Gastrocnemius medialis (tissue), 4 donors: ENCODE measurements around the gene SESTD1. TPM values are rescaled to one million over a fixed set of nuclear protein-coding genes. Genes with fewer than 3 reads are reported as not detected.
"Not testable (repeated sequence)": the region's sequence is repeated elsewhere in the genome, so short reads cannot be mapped to it uniquely, and the experiment has no call there.

Experiments
- ATAC-seq, 2 donors: fragments of 150-250 bp; one replicate each; pipeline ENCODE4 v1.9.1; 2016
- DNase-seq, 2 donors: peaks; one replicate each; pipeline ENCODE4 v3.0.0-alpha.2; 2019
- H3K27ac ChIP-seq, 4 donors: fragments of 200-600 bp; sonication (generic); 1 replicate in 1 of 4; 2 replicates in 3 of 4; pipeline ENCODE4 v1.5.1; 2016 to 2018; ENCODE audit warnings: mild to moderate bottlenecking in 2 of 4, moderate library complexity in 1 of 4
- H3K27me3 ChIP-seq, 3 donors: fragments of 200-600 bp; sonication (generic) in 2 of 3; 1 replicate in 1 of 3; 2 replicates in 2 of 3; pipeline versions ENCODE4 v1.5.1 to v1.6.0; 2016 to 2019; ENCODE audit warnings: mild to moderate bottlenecking in 1 of 3, moderate library complexity in 1 of 3
- H3K36me3 ChIP-seq, 2 donors: fragments of 200-600 bp; sonication (generic) in 1 of 2; one replicate each; pipeline ENCODE4 v1.5.1; 2017 to 2018
- H3K4me1 ChIP-seq, 2 donors: fragments of 200-600 bp; sonication (generic) in 1 of 2; one replicate each; pipeline ENCODE4 v1.5.1; 2016 to 2017; ENCODE audit warnings: mild to moderate bottlenecking in 2 of 2
- H3K4me3 ChIP-seq, 4 donors: fragments of 200-600 bp; sonication (generic) in 3 of 4; 1 replicate in 1 of 4; 2 replicates in 3 of 4; pipeline ENCODE4 v1.5.1; 2016 to 2019; ENCODE audit warnings: mild to moderate bottlenecking in 2 of 4
- H3K9me3 ChIP-seq, 3 donors: fragments of 200-600 bp; sonication (generic) in 2 of 3; 1 replicate in 1 of 3; 2 replicates in 2 of 3; pipeline ENCODE4 v1.5.1; 2016 to 2019
- POLR2A ChIP-seq, 2 donors: fragments of 450-650 bp; IDR thresholded peaks; one replicate each; pipeline ENCODE4 v1.6.1; 2017; ENCODE audit warnings: antibody characterized with exemption in 2 of 2, mild to moderate bottlenecking in 2 of 2, moderate library complexity in 2 of 2
- in situ Hi-C, 4 donors: fragments of 200-750 bp; cut with MboI; loops; one replicate each; pipeline versions ENCODE4 v1.15.0 to v1.8.0; 2017; ENCODE audit warnings: low sequenced_read_pairs in 4 of 4
- intact Hi-C: fragments of 100-400 bp; cut with DNase I; formaldehyde crosslinking; loops from one replicate; pipeline ENCODE4 v1.15.1; 2023; ENCODE audit warnings: low total_unique reads
- total RNA-seq, 4 donors: library from RNA; depleted of rRNA; stranded (reverse); fragments of >200 nt; gene quantifications; one replicate each; pipeline versions ENCODE4 v1.1.0 to v1.2.3, GENCODE V29; 2016
- TF ChIP-seq, protein P1 (sequence below), 5 experiments: fragments of 450-650 bp in 3 of 5; fragments of 200-600 bp in 2 of 5; sonication (generic) in 2 of 5; IDR thresholded peaks in 4 of 5; conservative IDR thresholded peaks in 1 of 5; 1 replicate in 4 of 5; 2 replicates in 1 of 5; pipeline ENCODE4 v1.5.1; 2016 to 2019; ENCODE audit warnings: antibody characterized with exemption in 5 of 5, mild to moderate bottlenecking in 3 of 5, moderate library complexity in 3 of 5

Gene SESTD1
- total RNA-seq, 4 donors from 2014 or later: 4.1 to 11.0 (median 8.6) TPM

DNA sequence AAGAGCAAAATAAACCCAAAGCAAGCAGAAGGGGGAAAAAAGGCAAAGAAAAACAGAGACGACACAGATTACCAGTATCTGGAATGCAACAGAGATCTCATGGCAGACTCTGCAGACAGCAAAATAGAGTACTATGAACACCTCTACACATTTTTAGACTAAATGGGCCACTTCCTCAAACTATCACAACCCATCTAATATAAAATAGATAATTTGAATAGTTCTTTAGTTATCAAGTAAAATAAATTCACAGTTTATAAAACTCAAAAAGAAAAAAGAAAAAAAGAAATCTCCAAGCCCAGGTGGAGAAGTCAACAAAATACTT lies 16.6 kb downstream of the SESTD1 start:
- H3K27me3 ChIP-seq: no peaks in the 10 kb centered on the region
- H3K4me3 ChIP-seq: no peak overlapping the region
- no peak overlapping the region for H3K27ac ChIP-seq
- DNase-seq (no peak), ATAC-seq (no peak)
- TF ChIP-seq, protein P1, sequence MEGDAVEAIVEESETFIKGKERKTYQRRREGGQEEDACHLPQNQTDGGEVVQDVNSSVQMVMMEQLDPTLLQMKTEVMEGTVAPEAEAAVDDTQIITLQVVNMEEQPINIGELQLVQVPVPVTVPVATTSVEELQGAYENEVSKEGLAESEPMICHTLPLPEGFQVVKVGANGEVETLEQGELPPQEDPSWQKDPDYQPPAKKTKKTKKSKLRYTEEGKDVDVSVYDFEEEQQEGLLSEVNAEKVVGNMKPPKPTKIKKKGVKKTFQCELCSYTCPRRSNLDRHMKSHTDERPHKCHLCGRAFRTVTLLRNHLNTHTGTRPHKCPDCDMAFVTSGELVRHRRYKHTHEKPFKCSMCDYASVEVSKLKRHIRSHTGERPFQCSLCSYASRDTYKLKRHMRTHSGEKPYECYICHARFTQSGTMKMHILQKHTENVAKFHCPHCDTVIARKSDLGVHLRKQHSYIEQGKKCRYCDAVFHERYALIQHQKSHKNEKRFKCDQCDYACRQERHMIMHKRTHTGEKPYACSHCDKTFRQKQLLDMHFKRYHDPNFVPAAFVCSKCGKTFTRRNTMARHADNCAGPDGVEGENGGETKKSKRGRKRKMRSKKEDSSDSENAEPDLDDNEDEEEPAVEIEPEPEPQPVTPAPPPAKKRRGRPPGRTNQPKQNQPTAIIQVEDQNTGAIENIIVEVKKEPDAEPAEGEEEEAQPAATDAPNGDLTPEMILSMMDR (IDR thresholded peaks at IDR 0.05 in 4 of 5, conservative IDR thresholded peaks at IDR 0.05 in 1 of 5): no peak
- no peak for TF ChIP-seq POLR2A (IDR thresholded peaks at IDR 0.05)
- no peaks in the 10 kb centered on the region for H3K9me3 ChIP-seq
- in situ Hi-C loops: loop anchor here in 1 of 4 donors (25.0 kb wide), 1 partner anchor 514 kb away; no protein-coding TSS in a partner anchor
- peaks cover 3 to 9% of the 10 kb centered on the region in 2 donors for H3K4me1 ChIP-seq
- H3K36me3 ChIP-seq: no peaks in the 10 kb centered on the region
- intact Hi-C loops: no loop called here

DNA sequence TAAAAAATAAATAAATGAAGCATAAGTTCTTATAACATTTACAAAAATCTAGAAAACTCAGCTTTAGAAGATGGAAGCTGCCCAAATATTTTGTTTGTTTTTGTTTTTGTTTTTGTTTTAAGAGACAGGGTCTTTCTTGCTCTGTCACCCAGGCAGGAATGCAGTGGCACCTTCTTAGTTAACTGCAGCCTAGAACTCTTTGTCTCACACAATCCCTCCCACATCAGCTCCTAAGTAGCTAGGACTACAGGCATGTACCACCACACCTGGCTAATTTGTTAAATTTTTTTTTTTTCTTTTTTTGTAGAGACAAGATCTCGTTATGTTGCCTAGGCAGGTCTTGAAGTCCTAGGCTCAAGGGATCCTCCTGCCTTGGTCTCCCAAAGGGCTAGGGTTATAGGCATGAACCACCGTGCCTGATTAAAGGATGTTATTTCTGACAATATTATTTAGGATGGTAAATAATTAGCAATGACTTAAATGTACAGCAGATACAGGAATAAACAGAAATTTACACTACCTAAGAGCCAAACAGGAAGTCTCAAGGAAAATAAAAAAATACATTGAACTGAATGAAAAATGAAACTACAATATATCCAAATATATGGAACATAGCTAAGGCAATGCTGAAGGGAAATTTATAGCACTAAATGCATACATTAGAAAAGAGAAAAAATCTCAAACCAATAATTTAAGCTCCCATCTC lies 17.2 kb downstream of the SESTD1 start:
- no peak for DNase-seq
- in situ Hi-C loops: loop anchor here in 1 of 4 donors (25.0 kb wide), 1 partner anchor 515 kb away; no protein-coding TSS in a partner anchor
- H3K4me1 ChIP-seq: peaks cover 0 to 5% of the 10 kb centered on the region in 2 donors
- intact Hi-C loops: no loop called here
- no peaks in the 10 kb centered on the region for H3K27me3 ChIP-seq
- no peak overlapping the region for H3K27ac ChIP-seq
- no peak for ATAC-seq
- H3K9me3 ChIP-seq: no peaks in the 10 kb centered on the region
- TF ChIP-seq, protein P1 (IDR thresholded peaks at IDR 0.05 in 4 of 5, conservative IDR thresholded peaks at IDR 0.05 in 1 of 5): no peak
- no peak for TF ChIP-seq POLR2A (IDR thresholded peaks at IDR 0.05)
- no peak overlapping the region for H3K4me3 ChIP-seq
- H3K36me3 ChIP-seq: no peaks in the 10 kb centered on the region

GRCh38 chr2:179245843-179246242 lies 18.8 kb downstream of the SESTD1 start:
- intact Hi-C loops, H3K27me3 ChIP-seq, H3K9me3 ChIP-seq, H3K36me3 ChIP-seq, DNase-seq, H3K4me3 ChIP-seq, H3K27ac ChIP-seq, ATAC-seq: not testable (repeated sequence)
- in situ Hi-C loops: loop anchor here in 1 of 4 donors (25.0 kb wide), 1 partner anchor 516 kb away; no protein-coding TSS in a partner anchor
- H3K4me1 ChIP-seq: peaks cover 0 to 11% of the 10 kb centered on the region in 2 donors

DNA sequence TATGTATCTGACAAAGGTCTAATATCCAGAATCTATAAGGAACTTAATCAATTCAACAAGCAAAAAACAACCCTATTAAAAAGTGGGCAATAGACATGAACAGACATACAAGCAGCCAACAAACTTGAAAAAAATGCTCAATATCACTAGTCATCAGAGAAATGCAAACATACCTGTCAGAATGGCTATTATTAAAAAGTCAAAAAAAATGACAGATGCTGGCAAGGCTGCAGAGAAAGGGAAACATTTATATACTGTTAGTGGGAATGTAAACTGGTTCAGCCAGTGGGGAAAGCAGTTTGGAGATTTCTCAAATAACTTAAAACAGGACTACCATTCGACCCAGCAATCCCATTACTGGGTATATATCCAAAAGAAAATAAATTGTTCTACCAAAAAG lies 21.6 kb downstream of the SESTD1 start:
- Histone ChIP-seq H3K4me3 (no peak overlapping the region), H3K27ac (no peak overlapping the region), H3K27me3 (no peaks in the 10 kb centered on the region), H3K4me1 (peaks cover 26 to 39% of the 10 kb centered on the region in 2 donors), H3K36me3 (no peaks in the 10 kb centered on the region), H3K9me3 (no peaks in the 10 kb centered on the region)
- in situ Hi-C loops (loop anchor here in 1 of 4 donors (25.0 kb wide), 1 partner anchor 519 kb away; no protein-coding TSS in a partner anchor), intact Hi-C loops (no loop called here)
- no peak for TF ChIP-seq POLR2A (IDR thresholded peaks at IDR 0.05)
- TF ChIP-seq, protein P1 (IDR thresholded peaks at IDR 0.05 in 4 of 5, conservative IDR thresholded peaks at IDR 0.05 in 1 of 5): no peak
- no peak for DNase-seq
- ATAC-seq: no peak

DNA sequence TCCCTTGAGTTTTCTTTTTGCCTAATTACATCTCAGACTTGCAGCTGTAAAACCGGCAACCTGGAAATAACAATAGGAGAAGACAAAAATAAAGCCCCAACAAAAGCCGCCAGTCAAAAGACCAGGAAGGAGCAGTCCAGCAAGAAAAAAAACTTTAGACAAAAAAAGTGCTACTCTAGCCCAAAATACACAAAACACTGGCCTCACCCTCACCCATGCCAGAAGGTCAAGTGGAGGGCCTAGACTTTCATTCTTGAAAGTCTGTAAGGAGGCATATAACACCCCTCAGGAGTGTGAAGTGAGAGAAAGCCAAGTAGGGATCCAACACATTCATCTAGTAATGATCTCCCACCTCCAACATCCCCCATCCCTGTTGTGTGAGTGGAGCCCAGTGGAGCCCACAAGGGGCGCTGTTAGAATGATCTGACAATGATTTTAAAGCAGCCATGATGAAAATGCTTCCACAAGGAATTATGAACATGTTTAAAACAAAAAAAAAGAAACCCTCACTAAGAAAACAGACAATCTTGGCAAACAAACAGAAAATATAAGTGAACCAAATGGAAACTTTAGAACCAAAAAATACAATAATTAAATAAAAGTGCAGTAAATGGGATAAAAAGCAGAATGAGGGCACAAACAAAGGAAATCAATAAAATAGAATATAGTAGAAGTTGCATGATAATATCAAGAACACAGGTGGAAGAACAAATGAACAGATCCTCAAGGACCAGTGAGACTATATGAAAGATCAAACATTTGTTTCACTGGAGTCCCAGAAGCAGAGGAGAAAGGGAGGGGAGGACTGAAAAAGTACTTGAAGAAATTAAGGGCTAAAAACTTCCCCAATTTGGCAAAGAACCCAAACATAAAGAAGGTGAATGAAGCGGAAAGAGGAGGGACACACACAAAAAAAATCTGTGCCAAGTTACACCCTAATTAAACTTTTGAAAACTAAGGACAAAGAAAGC lies 23.9 kb downstream of the SESTD1 start:
- H3K27ac ChIP-seq: no peak overlapping the region
- no peaks in the 10 kb centered on the region for H3K27me3 ChIP-seq
- ATAC-seq (no peak), DNase-seq (no peak)
- H3K4me1 ChIP-seq: peaks cover 40 to 49% of the 10 kb centered on the region in 2 donors
- H3K36me3 ChIP-seq: no peaks in the 10 kb centered on the region
- H3K9me3 ChIP-seq: no peaks in the 10 kb centered on the region
- in situ Hi-C loops: loop anchor here in 1 of 4 donors (25.0 kb wide), 1 partner anchor 522 kb away; no protein-coding TSS in a partner anchor
- intact Hi-C loops: no loop called here
- no peak overlapping the region for H3K4me3 ChIP-seq
- TF ChIP-seq POLR2A (IDR thresholded peaks at IDR 0.05): no peak
- TF ChIP-seq, protein P1 (IDR thresholded peaks at IDR 0.05 in 4 of 5, conservative IDR thresholded peaks at IDR 0.05 in 1 of 5): no peak
